ENCODE data around the gene GNAT2. TPM values are rescaled to one million over a fixed set of nuclear protein-coding genes. Genes with fewer than 3 reads are reported as not detected.

GNAT2 gene
- total RNA-seq, 2 experiments from 2014 or later = 0.81 to 0.88 TPM

DNA sequence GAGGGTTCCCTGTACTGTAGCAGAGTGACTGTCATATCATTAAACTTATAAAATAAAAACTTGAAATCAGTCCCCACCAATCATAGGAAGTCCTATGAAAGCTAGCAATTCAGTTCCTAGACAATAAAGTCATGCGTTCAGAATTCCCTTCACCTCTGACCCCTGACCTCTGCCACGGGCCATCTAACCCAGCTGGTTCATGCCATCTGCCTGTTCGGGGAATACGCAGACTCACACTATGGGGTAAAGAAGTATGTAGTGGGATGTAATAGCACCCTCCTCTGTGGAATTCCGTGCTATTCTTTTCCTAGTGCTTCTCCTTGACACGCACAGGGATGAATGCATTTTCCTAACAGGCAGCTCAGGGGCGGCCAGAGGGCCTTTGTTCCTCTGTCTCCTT is 38.6 kb upstream of the GNAT2 start:
- no peaks in the 10 kb centered on the region for H3K27me3 Mint-ChIP-seq
- ATAC-seq (no peak), DNase-seq (no peak)
- H3K27ac Mint-ChIP-seq = no peak overlapping the region
- ChIA-PET CTCF (interaction anchor here (0.7 to 2.8 kb wide), 8 partner anchors 13 to 301 kb away, joined by 3 to 26 read pairs (median 3); no protein-coding TSS in a partner anchor), POLR2A (interaction anchor here (1.0 to 1.1 kb wide), 2 partner anchors 10 to 39 kb away, joined by 3 to 4 read pairs; partner anchors contain the start of genes GNAT2 and GSTM2)
- intact Hi-C loops (cut with micrococcal nuclease) = no loop called here
- no peaks in the 10 kb centered on the region for H3K36me3 Mint-ChIP-seq (ENCODE audit: low read depth)
- no peak overlapping the region for H3K4me3 Mint-ChIP-seq
- peaks cover 6% of the 10 kb centered on the region for H3K4me1 Mint-ChIP-seq (ENCODE audit: low read depth)
- TF ChIP-seq CTCF (IDR thresholded peaks at IDR 0.05) = no peak
- no peaks in the 10 kb centered on the region for H3K9me3 Mint-ChIP-seq

DNA sequence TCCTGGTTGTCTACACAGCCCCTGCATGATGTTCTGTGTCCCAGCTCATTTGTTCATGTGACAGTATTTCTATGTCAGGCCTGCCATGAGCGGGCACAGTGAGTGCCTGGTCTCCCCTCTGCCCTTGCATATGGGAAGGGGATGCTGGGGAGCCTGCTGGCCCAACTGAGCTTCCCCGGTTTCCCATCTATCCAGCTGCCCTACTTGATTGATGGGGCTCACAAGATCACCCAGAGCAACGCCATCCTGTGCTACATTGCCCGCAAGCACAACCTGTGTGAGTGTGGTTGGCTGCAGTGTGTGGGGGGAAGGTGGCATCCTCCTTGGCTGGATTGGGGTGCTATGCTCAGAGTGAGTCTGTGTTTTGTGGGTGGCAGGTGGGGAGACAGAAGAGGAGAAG is 38.0 kb upstream of the GNAT2 start:
- intact Hi-C loops (cut with micrococcal nuclease) = no loop called here
- TF ChIP-seq CTCF (IDR thresholded peaks at IDR 0.05) = no peak
- ATAC-seq = no peak
- Mint-ChIP-seq H3K36me3 (ENCODE audit: low read depth) (no peaks in the 10 kb centered on the region), H3K27ac (no peak overlapping the region), H3K4me1 (ENCODE audit: low read depth) (peaks cover 6% of the 10 kb centered on the region), H3K27me3 (peaks cover 1% of the 10 kb centered on the region), H3K9me3 (no peaks in the 10 kb centered on the region), H3K4me3 (no peak overlapping the region)
- ChIA-PET CTCF (interaction anchor here (1.0 to 2.8 kb wide), 4 partner anchors 14 to 111 kb away, joined by 3 to 26 read pairs (median 3); no protein-coding TSS in a partner anchor), POLR2A (no interaction called here)
- no peak for DNase-seq

GRCh38 chr1:109655615-109656519 is 36.5 kb upstream of the GNAT2 start, which contains the start of gene GSTM4:
Gene GSTM4, plus strand, starts transcription at chr1:109656099. Its CDS starts 291 bp downstream, at chr1:109656390.
- DNase-seq (peak; percentile 81), ATAC-seq (peak; percentile 94)
- H3K36me3 Mint-ChIP-seq (ENCODE audit: low read depth) = no peaks in the 10 kb centered on the region
- POLR2A ChIA-PET = interaction anchor here (0.6 to 1.5 kb wide), 4 partner anchors 133 to 1579 kb away, joined by 3 read pairs; no protein-coding TSS in a partner anchor
- peak within 1 kb of the TSS; percentile 78 for H3K4me3 Mint-ChIP-seq
- peaks cover 6% of the 10 kb centered on the region for H3K4me1 Mint-ChIP-seq (ENCODE audit: low read depth)
- intact Hi-C loops (cut with micrococcal nuclease) = no loop called here
- H3K9me3 Mint-ChIP-seq = no peaks in the 10 kb centered on the region
- peak within 1 kb of the TSS; percentile 83 for H3K27ac Mint-ChIP-seq
- peaks cover 2% of the 10 kb centered on the region for H3K27me3 Mint-ChIP-seq
- CTCF ChIA-PET = interaction anchor here (1.0 to 8.3 kb wide), 7 partner anchors 10 to 328 kb away, joined by 3 to 155 read pairs (median 10); partner anchors contain the start of genes AHCYL1 and GSTM1
- no peak for TF ChIP-seq CTCF (IDR thresholded peaks at IDR 0.05)

DNA sequence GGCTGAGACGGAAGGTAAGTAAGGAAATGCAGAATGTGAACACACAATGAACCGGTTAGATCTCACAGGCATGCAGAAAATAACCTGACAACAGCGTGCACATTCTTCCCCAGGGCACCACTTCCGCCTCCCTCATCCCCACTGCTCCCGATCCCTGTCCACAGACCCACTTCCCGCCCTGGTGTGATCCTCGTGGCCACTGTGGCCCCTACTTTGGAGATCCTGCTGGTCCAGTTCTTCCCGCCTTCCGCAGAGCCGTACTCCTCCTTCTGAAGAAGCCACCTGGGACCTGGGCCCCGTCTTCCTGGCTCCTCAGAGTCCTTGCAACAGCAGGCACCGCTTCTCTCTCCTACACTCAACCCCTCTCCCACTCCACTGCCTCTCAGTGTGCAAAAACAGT is 35.1 kb upstream of the GNAT2 start:
- H3K36me3 Mint-ChIP-seq (ENCODE audit: low read depth) = no peaks in the 10 kb centered on the region
- intact Hi-C loops (cut with micrococcal nuclease) = no loop called here
- peaks cover 6% of the 10 kb centered on the region for H3K4me1 Mint-ChIP-seq (ENCODE audit: low read depth)
- ChIA-PET POLR2A (interaction anchor here (1.0 to 1.2 kb wide), 2 partner anchors 134 to 333 kb away, joined by 3 read pairs; no protein-coding TSS in a partner anchor), CTCF (interaction anchor here (1.0 to 8.3 kb wide), 3 partner anchors 16 to 330 kb away, joined by 3 to 155 read pairs (median 10); partner anchors contain the start of gene AHCYL1)
- no peak for DNase-seq
- H3K27me3 Mint-ChIP-seq = peaks cover 2% of the 10 kb centered on the region
- no peak for TF ChIP-seq CTCF (IDR thresholded peaks at IDR 0.05)
- no peaks in the 10 kb centered on the region for H3K9me3 Mint-ChIP-seq
- H3K4me3 Mint-ChIP-seq = no peak overlapping the region
- H3K27ac Mint-ChIP-seq = no peak overlapping the region
- no peak for ATAC-seq
